NCI-H446 (cell line): ENCODE measurements around the gene RAB3GAP2.
"Not testable (repeated sequence)": the region's sequence is repeated elsewhere in the genome, so short reads cannot be mapped to it uniquely, and the experiment has no call there.

ENCODE experiments used
- DNase-seq, 2 experiments: peaks; one replicate each; lab custom pipeline; 2025; lab: John Stamatoyannopoulos, UW

Gene RAB3GAP2

GRCh38 chr1:220236278-220236677 is 36.0 kb downstream of the RAB3GAP2 start:
- not testable (repeated sequence) for DNase-seq

GRCh38 chr1:220235462-220235861 is 36.8 kb downstream of the RAB3GAP2 start:
- DNase-seq = no peak

GRCh38 chr1:220233927-220234326 is 38.3 kb downstream of the RAB3GAP2 start:
- no peak for DNase-seq

GRCh38 chr1:220229771-220230170 is 42.5 kb downstream of the RAB3GAP2 start:
- DNase-seq = no peak

- DNase-seq = no peak
Observed at GRCh38 chr1:220227393-220227792, 44.9 kb downstream of the RAB3GAP2 start.

- no peak for DNase-seq
Observed at GRCh38 chr1:220226752-220227151, 45.5 kb downstream of the RAB3GAP2 start.

- DNase-seq = no peak
Observed at GRCh38 chr1:220225957-220226356, 46.3 kb downstream of the RAB3GAP2 start.

GRCh38 chr1:220224611-220225124 is 47.6 kb downstream of the RAB3GAP2 start:
- DNase-seq = no peak

- no peak for DNase-seq
Observed at GRCh38 chr1:220224033-220224432, 48.2 kb downstream of the RAB3GAP2 start.

GRCh38 chr1:220222939-220223338 is 49.3 kb downstream of the RAB3GAP2 start:
- DNase-seq = no peak

- no peak for DNase-seq
Observed at GRCh38 chr1:220221670-220222069, 50.6 kb downstream of the RAB3GAP2 start.

GRCh38 chr1:220221269-220221668 is 51.0 kb downstream of the RAB3GAP2 start:
- DNase-seq = no peak

GRCh38 chr1:220220699-220221040 is 51.6 kb downstream of the RAB3GAP2 start:
- not testable (repeated sequence) for DNase-seq

GRCh38 chr1:220219865-220220698 is 52.2 kb downstream of the RAB3GAP2 start:
- no peak for DNase-seq

- no peak for DNase-seq
Observed at GRCh38 chr1:220219136-220219442, 53.2 kb downstream of the RAB3GAP2 start.

GRCh38 chr1:220218397-220219135 is 53.7 kb downstream of the RAB3GAP2 start:
- DNase-seq = peak; percentile 6 to 41

GRCh38 chr1:220217383-220217988 is 54.8 kb downstream of the RAB3GAP2 start:
- no peak for DNase-seq

GRCh38 chr1:220213382-220213983 is 58.8 kb downstream of the RAB3GAP2 start:
- no peak for DNase-seq

- DNase-seq = no peak
Observed at GRCh38 chr1:220207411-220207810, 64.8 kb downstream of the RAB3GAP2 start.

GRCh38 chr1:220204758-220205157 is 67.5 kb downstream of the RAB3GAP2 start:
- DNase-seq = not testable (repeated sequence)

- no peak for DNase-seq
Observed at GRCh38 chr1:220203816-220204215, 68.4 kb downstream of the RAB3GAP2 start.
